Vagina (tissue), 2 donors: Measurements from ENCODE around the gene PRPF38B.

Experiments used
- POLR2A ChIP-seq, 2 donors: fragments of 450-650 bp; IDR thresholded peaks; one replicate each; pipeline ENCODE4 v1.6.1; 2017; ENCODE audit warnings: antibody characterized with exemption in 2 of 2, mild to moderate bottlenecking in 2 of 2, moderate library complexity in 2 of 2
- POLR2AphosphoS5 ChIP-seq, 2 donors: sonication (generic); formaldehyde crosslinking; IDR thresholded peaks; one replicate each; pipeline ENCODE4 v1.9.0; 2017; ENCODE audit warnings: antibody characterized with exemption in 2 of 2, mild to moderate bottlenecking in 2 of 2, low read depth in 1 of 2; ENCODE audit not compliant: insufficient read depth in 1 of 2
- TF ChIP-seq, protein P1 (sequence below), 3 experiments: fragments of 450-650 bp in 2 of 3; fragments of 200-600 bp in 1 of 3; sonication (generic) in 1 of 3; IDR thresholded peaks; one replicate each; pipeline ENCODE4 v1.5.1; 2017 to 2019; ENCODE audit warnings: antibody characterized with exemption in 3 of 3, mild to moderate bottlenecking in 2 of 3, moderate library complexity in 2 of 3

GRCh38 chr1:108708691-108709660, 16.9 kb downstream of the PRPF38B start:
- TF ChIP-seq, protein P1, sequence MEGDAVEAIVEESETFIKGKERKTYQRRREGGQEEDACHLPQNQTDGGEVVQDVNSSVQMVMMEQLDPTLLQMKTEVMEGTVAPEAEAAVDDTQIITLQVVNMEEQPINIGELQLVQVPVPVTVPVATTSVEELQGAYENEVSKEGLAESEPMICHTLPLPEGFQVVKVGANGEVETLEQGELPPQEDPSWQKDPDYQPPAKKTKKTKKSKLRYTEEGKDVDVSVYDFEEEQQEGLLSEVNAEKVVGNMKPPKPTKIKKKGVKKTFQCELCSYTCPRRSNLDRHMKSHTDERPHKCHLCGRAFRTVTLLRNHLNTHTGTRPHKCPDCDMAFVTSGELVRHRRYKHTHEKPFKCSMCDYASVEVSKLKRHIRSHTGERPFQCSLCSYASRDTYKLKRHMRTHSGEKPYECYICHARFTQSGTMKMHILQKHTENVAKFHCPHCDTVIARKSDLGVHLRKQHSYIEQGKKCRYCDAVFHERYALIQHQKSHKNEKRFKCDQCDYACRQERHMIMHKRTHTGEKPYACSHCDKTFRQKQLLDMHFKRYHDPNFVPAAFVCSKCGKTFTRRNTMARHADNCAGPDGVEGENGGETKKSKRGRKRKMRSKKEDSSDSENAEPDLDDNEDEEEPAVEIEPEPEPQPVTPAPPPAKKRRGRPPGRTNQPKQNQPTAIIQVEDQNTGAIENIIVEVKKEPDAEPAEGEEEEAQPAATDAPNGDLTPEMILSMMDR (IDR thresholded peaks at IDR 0.05), result no peak
- no peak for TF ChIP-seq POLR2AphosphoS5 (IDR thresholded peaks at IDR 0.05; ENCODE audit: insufficient read depth in 1 of 2, low read depth in 1 of 2)
- TF ChIP-seq POLR2A (IDR thresholded peaks at IDR 0.05), result no peak
